ENCODE data around the gene CEPT1. TPM values are rescaled to one million over a fixed set of nuclear protein-coding genes. Genes with fewer than 3 reads are reported as not detected.

The CEPT1 gene
- total and polyA plus RNA-seq, 3 donors from 2014 or later, result 25.0 to 69.4 (median 63.2) TPM

DNA sequence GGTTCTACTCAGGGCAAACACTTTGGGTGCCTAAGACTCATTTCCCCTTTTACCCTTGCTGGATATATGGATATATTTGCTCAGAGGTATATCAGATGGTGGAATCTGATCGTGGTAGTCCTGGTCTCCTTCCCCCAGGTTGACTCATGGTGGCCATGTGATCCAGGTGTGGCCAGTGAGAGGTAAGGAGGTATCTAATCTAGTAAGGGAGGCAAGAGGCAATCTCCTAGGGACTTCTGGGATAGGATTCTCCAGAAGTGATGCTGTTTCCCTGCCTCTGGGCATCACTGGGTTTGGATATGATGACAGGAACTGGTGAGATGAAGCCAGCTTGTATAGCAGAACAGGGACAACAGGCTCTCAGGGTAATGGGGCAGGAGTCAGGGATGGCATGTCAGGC lies 68.9 kb downstream of the CEPT1 start:
- no peak overlapping the region for H3K4me3 ChIP-seq
- H3K36me3 ChIP-seq (ENCODE audit: low read depth, missing control alignments), result no peaks in the 10 kb centered on the region
- intact Hi-C loops (cut with DNase I; ENCODE audit: low total_unique reads), result no loop called here
- H3K4me1 ChIP-seq, result no peaks in the 10 kb centered on the region
- DNase-seq, result no peak
- H3K27me3 ChIP-seq, result no peaks in the 10 kb centered on the region
- TF ChIP-seq POLR2A (IDR thresholded peaks at IDR 0.05), result no peak
- TF ChIP-seq, protein P1, sequence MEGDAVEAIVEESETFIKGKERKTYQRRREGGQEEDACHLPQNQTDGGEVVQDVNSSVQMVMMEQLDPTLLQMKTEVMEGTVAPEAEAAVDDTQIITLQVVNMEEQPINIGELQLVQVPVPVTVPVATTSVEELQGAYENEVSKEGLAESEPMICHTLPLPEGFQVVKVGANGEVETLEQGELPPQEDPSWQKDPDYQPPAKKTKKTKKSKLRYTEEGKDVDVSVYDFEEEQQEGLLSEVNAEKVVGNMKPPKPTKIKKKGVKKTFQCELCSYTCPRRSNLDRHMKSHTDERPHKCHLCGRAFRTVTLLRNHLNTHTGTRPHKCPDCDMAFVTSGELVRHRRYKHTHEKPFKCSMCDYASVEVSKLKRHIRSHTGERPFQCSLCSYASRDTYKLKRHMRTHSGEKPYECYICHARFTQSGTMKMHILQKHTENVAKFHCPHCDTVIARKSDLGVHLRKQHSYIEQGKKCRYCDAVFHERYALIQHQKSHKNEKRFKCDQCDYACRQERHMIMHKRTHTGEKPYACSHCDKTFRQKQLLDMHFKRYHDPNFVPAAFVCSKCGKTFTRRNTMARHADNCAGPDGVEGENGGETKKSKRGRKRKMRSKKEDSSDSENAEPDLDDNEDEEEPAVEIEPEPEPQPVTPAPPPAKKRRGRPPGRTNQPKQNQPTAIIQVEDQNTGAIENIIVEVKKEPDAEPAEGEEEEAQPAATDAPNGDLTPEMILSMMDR (IDR thresholded peaks at IDR 0.05), result no peak
- no peak overlapping the region for H3K27ac ChIP-seq
- H3K9me3 ChIP-seq, result no peaks in the 10 kb centered on the region
- 50 to 80% methylated on average over 1 of the region's 1 CpG for WGBS, 2 donors

DNA sequence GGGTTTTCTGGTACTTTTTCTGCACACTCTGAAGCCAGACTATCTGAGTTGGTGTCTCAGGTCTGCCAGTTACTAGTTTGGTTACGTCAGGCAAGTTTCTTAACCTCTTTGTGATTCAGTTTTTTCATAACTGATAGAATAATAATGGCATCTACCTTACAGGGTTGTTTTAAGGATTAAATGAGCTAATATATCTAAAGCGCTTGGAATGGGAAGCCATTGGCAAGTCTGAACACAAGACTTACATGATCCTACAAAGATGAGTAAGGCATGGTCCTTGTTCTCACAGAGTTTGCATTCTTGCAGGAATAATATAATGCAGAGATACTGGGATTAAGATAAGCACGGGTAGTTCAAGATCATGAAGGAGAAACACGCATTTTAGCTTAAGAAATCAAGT lies 69.6 kb downstream of the CEPT1 start:
- intact Hi-C loops (cut with DNase I; ENCODE audit: low total_unique reads), result no loop called here
- 93% methylated on average over 4 of the region's 4 CpGs for WGBS, 2 donors
- no peaks in the 10 kb centered on the region for H3K36me3 ChIP-seq (ENCODE audit: low read depth, missing control alignments)
- no peaks in the 10 kb centered on the region for H3K27me3 ChIP-seq
- no peaks in the 10 kb centered on the region for H3K9me3 ChIP-seq
- no peaks in the 10 kb centered on the region for H3K4me1 ChIP-seq
- H3K27ac ChIP-seq, result no peak overlapping the region
- TF ChIP-seq, protein P1 (IDR thresholded peaks at IDR 0.05), result no peak
- TF ChIP-seq POLR2A (IDR thresholded peaks at IDR 0.05), result no peak
- DNase-seq, result no peak
- no peak overlapping the region for H3K4me3 ChIP-seq

DNA sequence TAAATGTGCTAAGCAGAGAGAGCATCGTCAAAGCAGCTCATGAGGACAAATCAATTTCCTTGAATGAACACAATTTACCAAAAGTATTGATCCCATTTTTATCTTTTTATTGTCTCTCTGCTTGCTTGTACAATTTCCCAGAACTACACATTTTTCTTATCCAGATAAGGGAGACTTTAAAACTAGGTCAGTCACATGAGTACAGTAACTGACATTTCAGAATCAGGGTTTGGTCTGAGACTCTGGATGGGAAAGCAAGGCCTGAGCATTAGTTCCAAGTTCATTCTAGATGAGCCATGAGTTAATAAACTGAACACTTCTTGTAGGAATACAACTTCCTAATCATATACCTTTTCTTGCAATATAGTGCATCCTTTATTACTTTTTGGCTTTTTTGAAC lies 71.9 kb downstream of the CEPT1 start:
- Histone ChIP-seq H3K27me3 (no peaks in the 10 kb centered on the region), H3K27ac (no peak overlapping the region)
- 60 to 76% methylated on average over 1 of the region's 1 CpG for WGBS, 2 donors

DNA sequence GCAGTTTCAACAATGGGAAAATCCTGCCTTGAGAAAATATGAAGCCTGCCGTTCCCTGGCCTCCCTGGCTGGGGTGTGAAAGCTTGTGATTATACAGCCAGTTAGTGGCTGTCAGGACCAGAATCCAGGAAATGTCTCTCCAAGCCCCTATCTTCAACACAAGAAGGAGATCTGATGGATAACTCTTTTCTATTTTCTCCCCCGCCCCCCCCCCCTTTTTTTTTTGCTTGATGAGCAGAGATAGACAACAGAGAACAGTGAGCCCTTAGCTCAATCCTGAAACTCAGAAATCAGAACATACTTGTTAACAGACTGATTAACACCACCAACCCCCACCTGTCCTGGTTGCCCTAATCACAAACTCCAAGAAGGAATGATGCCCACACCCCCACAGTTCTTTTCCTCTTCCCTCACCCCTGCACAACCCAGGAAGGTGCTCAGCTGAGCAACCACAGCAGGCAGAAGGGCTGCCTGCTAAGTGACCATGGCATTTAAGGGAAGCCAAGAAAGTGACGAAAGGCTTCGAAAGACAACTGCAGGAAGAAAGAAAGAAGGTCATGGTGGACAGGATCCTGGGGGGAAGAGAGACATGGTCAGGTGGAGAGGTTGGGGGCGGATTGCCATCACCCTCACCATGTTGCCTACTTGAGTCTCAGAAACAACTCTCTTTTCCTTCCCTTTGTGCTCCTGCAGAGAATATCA lies 72.8 kb downstream of the CEPT1 start:
- Histone ChIP-seq H3K27me3 (no peaks in the 10 kb centered on the region), H3K4me3 (no peak overlapping the region), H3K36me3 (ENCODE audit: low read depth, missing control alignments) (no peaks in the 10 kb centered on the region), H3K27ac (no peak overlapping the region), H3K4me1 (no peaks in the 10 kb centered on the region), H3K9me3 (no peaks in the 10 kb centered on the region)
- no peak for DNase-seq
- no peak for TF ChIP-seq POLR2A (IDR thresholded peaks at IDR 0.05)
- TF ChIP-seq, protein P1 (IDR thresholded peaks at IDR 0.05), result no peak
- 84 to 91% methylated on average over 5 of the region's 5 CpGs for WGBS, 2 donors
- intact Hi-C loops (cut with DNase I; ENCODE audit: low total_unique reads), result no loop called here

More for the DNA sequence above, 71.9 kb downstream of the CEPT1 start:
- intact Hi-C loops (cut with DNase I; ENCODE audit: low total_unique reads), result no loop called here
- Histone ChIP-seq H3K9me3 (no peaks in the 10 kb centered on the region), H3K4me3 (no peak overlapping the region), H3K4me1 (no peaks in the 10 kb centered on the region), H3K36me3 (ENCODE audit: low read depth, missing control alignments) (no peaks in the 10 kb centered on the region)
- no peak for DNase-seq
- TF ChIP-seq, protein P1 (IDR thresholded peaks at IDR 0.05), result no peak
- no peak for TF ChIP-seq POLR2A (IDR thresholded peaks at IDR 0.05)

DNA sequence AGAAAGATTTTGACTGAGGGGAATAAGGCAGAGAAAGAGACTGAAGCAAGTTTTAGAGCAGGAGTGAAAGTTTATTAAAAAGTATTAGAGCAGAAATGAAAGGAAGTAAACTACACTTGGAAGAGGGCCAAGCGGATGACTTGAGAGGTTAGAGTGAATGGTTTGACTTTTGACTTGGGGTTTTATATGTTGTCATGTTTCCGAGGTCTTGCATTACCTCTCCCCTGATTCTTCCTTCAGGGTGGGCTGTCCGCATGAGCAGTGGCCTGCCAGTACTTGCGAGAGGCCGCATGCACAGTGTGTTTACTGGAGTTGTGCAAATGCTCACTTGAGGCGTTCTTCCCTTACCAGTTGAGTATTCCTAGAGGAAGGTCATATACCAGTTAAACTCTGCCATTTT lies 73.4 kb downstream of the CEPT1 start:
- Histone ChIP-seq H3K4me3 (no peak overlapping the region), H3K27ac (no peak overlapping the region), H3K4me1 (no peaks in the 10 kb centered on the region), H3K9me3 (no peaks in the 10 kb centered on the region), H3K36me3 (ENCODE audit: low read depth, missing control alignments) (no peaks in the 10 kb centered on the region), H3K27me3 (no peaks in the 10 kb centered on the region)
- WGBS, 2 donors, result 84 to 92% methylated on average over 6 of the region's 6 CpGs
- TF ChIP-seq POLR2A (IDR thresholded peaks at IDR 0.05), result no peak
- TF ChIP-seq, protein P1 (IDR thresholded peaks at IDR 0.05), result no peak
- intact Hi-C loops (cut with DNase I; ENCODE audit: low total_unique reads), result no loop called here
- no peak for DNase-seq

Data from testis (tissue), 3 donors.